GM12872 (cell line): Measurements from ENCODE around the gene CASK.

Source experiments
- TF ChIP-seq, protein P1 (sequence below): IDR thresholded peaks from 3 replicates; pipeline ENCODE4 v1.5.1; 2011; ENCODE audit warnings: low read depth, mild to moderate bottlenecking, low read length, moderate library complexity; ENCODE audit not compliant: insufficient read depth

Gene CASK

GRCh38 chrX:41542536-41542935 lies 380.8 kb downstream of the CASK start:
- TF ChIP-seq, protein P1, sequence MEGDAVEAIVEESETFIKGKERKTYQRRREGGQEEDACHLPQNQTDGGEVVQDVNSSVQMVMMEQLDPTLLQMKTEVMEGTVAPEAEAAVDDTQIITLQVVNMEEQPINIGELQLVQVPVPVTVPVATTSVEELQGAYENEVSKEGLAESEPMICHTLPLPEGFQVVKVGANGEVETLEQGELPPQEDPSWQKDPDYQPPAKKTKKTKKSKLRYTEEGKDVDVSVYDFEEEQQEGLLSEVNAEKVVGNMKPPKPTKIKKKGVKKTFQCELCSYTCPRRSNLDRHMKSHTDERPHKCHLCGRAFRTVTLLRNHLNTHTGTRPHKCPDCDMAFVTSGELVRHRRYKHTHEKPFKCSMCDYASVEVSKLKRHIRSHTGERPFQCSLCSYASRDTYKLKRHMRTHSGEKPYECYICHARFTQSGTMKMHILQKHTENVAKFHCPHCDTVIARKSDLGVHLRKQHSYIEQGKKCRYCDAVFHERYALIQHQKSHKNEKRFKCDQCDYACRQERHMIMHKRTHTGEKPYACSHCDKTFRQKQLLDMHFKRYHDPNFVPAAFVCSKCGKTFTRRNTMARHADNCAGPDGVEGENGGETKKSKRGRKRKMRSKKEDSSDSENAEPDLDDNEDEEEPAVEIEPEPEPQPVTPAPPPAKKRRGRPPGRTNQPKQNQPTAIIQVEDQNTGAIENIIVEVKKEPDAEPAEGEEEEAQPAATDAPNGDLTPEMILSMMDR, result no peak

GRCh38 chrX:41542135-41542534 lies 381.2 kb downstream of the CASK start:
- TF ChIP-seq, protein P1, result no peak

DNA sequence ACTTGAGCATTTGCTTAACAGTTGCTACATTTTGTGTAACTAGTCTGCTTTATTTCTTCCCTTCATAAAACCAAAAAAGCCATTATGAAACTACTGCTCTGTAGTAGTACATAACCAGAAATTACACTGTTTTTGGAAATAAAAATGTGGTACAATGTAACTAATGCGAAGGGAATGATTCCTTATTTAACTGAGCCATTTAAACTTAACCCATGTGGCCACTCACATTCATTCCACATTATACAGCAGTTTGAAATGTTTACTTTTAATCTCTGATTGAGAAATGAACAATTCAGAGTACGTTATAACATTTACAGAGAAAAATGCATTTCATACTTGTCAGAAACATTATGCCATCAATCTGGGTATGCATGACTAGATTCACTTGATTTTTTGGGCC lies 382.0 kb downstream of the CASK start:
- TF ChIP-seq, protein P1, result no peak

- TF ChIP-seq, protein P1, result no peak
Measured at GRCh38 chrX:41538707-41539106, 384.6 kb downstream of the CASK start.

DNA sequence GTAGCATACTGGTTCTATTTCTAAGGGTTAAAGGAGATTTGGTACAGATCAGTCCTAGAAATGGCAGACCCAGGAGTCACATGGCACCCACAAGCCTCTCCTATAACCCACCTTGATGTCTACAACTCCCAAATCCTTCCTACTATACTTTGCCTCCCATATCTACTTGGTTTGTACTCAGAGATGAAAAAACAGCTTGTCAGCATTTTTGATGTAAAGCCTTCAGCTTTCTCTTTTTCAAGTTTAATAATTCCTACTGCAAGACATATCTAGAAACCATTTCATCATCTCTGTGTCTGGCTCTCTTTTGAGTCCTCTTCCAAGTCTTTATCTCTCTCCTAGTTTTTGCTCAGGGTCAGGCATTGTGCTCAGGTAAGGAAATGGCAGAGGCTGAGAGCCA lies 393.3 kb downstream of the CASK start:
- TF ChIP-seq, protein P1, result no peak

GRCh38 chrX:41529221-41529620 lies 394.1 kb downstream of the CASK start:
- TF ChIP-seq, protein P1, result no peak

DNA sequence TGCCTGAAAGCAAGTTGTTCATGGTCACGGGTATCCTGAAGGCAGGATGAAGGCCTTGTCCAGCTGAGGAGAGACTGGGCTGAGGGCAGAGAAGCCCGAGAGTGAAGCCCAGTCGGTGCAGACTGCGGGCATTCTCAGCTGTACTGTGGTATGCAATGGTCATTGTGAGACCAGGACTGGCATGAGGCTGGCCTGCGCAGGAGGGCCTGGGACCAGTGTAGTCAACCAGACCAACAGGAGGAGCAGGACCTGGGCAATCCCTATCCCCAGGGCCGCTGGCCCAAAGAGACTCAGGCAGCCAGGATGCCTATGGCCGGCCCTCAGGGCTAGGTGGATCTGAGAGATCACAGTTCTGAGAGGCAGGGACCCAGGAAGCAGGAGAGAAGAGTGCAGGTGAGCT lies 394.6 kb downstream of the CASK start:
- TF ChIP-seq, protein P1, result no peak

DNA sequence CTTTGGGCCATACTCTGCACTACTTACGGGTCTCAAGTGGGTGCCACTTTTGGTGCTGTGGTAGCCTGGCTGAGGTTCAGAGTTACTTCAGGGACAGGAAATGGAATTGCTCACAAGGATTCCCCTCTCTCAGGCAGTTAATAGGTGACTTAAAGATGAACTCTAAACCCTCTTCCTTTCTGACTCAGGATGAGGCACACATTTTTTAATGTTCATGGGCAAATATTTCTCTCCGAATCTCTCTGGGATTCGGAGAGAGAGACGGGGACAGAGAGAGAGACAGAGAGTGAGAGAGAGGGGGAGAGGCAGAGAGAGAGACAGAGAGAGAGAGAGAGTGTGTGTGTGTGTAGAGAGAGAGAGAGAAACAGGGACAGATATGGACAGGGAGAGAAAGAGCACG lies 396.4 kb downstream of the CASK start:
- TF ChIP-seq, protein P1, result no peak
